Stimulated activated CD4-positive, alpha-beta T cell treated with anti-CD3 and anti-CD28 coated beads, Interleukin-15, amount 100 ng/mL, for 24 hours (primary cell): ENCODE data around the gene CNR2.
"Not testable (repeated sequence)": the region's sequence is repeated elsewhere in the genome, so short reads cannot be mapped to it uniquely, and the experiment has no call there.

ENCODE experiments used
- DNase-seq: peaks from one replicate; pipeline ENCODE4 v3.0.0-alpha.2; 2020

The CNR2 gene

DNA sequence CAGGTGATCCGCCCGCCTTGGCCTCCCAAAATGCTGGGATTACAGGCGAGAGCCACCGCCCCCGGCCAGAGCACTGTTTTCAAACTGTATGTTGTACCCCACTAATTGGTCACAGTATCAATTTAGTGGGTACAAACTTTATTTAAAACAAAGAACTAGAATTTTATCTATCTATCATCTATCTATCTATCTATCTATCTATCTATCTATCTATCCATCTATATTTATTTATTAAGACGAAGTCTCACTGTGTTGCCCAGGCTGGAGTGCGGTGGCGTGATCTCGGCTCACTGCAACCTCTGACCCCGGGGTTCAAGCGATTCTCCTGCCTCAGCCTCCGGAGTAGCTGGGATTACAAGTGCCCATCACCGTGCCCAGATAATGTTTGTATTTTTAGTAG, 86.6 kb downstream of the CNR2 start:
- not testable (repeated sequence) for DNase-seq

GRCh38 chr1:23825762-23826522, 87.2 kb downstream of the CNR2 start:
- no peak for DNase-seq

DNA sequence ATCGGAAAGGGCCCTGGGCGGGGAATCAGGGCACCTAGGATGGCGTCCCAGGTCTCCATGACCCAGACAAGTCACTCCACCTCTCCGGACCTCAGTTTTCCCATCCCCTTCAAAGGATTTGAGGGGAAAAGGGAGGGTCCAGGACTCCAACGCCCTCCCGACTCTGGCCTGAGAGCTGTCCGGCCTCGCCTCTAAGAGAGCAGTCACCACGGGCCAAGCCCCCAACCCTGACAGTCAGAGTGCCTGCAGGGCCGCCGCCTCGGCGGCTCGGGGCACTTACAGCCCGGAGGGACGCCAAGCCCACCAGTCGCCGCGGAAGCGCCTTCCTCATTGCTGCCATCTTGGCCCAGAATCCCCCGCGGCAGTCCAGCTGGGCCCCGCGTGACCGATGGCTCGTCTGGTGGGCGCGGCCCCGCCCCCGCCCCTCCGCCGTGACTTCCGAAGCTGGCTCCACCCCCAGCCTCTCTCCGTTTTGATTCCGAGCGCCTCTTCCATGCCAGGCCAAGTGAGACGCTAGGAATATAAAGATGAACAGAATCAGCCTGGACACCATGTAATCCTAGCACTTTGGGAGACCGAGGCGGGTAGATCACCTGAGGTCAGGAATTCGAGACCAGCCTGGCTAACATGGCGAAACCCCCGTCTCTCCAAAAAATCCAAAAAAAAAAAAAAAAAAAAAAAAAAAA, 87.9 kb downstream of the CNR2 start, which contains the start of gene HMGCL:
Gene HMGCL (minus strand): TSS at position 354 of the 686 bp plus-strand sequence. CDS start 14 bp downstream, at position 340.
- peak; percentile 94 for DNase-seq

DNA sequence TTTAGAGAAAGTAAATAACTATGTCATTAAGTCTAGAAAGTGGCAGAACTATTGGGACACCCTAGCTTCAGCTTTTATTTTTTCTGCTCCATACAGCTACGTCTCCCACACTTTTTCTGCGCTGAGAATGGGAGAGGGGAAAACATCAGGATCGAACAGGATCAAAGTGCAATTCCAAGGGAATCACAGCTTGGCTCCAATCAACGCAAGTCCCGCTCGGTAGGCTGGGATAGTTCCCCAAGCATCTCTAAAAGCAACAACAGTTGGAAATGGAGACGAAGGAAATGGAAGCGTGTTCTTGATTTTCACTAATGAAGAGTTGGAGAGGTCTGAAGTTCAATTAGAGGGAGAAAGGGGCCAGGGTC, 88.5 kb downstream of the CNR2 start:
- no peak for DNase-seq

DNA sequence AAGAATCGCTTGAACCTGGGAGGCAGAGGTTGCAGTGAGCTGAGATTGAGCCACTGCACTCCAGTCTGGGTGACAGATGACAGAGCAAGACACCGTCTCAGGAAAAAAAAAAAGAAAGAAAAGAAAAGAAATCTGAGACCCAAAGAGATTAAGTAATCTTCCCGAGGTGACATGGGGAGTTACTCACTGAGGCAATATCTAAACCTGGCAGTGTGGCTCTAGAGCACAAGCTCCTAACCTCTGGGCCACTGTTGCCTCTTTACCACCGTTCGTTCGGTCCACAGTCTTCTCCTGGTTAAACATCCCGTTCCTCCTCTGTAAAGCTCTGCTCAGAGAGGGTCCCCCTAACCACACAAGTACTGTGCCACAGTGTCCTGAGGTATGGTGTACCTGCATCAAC, 89.4 kb downstream of the CNR2 start:
- DNase-seq = no peak
